Heart left ventricle (tissue), 13 donors: ENCODE results near the gene C10orf143.

Source experiments
- CTCF ChIP-seq, 12 donors: fragments of 200-600 bp; sonication (generic) in 4 of 12; IDR thresholded peaks; one replicate each; pipeline versions ENCODE4 v1.5.0 to v1.8.0; 2018 to 2022; ENCODE audit warnings: antibody characterized with exemption in 12 of 12, mild to moderate bottlenecking in 5 of 12
- POLR2A ChIP-seq, 2 donors: fragments of 450-650 bp; IDR thresholded peaks; one replicate each; pipeline ENCODE4 v1.6.1; 2017; ENCODE audit warnings: antibody characterized with exemption in 2 of 2, mild to moderate bottlenecking in 2 of 2, moderate library complexity in 2 of 2
- donor health status: ischemic (EF 13 %, LVEDD 7.1; RV severe dilation, severe dysfunction).
- donor health status: DM: no; HTN: yes; CAD: no.
- donor health status: DM: no; HTN: no; CAD: no.
- donor health status: ischemic (EF 25% LVEDD 6.9; RV normal size, moderate dysfunction).
- donor health status: ischemic (EF 25% LVEDD 5.7; RV mildly dilated, moderate dysfunction).
- donor health status: ischemic (EF 35%, LVEDD 5.7; RV mildly dilated, moderate dysfunction).
- donor health status: nonischemic (EF 11% LVEDD 7.7; RV severe dilation, severe dysfunction).
- donor health status: DM: yes; HTN: yes; CAD: no.
- donor health status: PGD.
- donor health status: ischemic (EF 29% LVEDD 5.4; RV normal size, mild dysfunction).
- donor health status: nonischemic (EF 23%, LVEDD 6.1; RV moderate dilation, normal function).

DNA sequence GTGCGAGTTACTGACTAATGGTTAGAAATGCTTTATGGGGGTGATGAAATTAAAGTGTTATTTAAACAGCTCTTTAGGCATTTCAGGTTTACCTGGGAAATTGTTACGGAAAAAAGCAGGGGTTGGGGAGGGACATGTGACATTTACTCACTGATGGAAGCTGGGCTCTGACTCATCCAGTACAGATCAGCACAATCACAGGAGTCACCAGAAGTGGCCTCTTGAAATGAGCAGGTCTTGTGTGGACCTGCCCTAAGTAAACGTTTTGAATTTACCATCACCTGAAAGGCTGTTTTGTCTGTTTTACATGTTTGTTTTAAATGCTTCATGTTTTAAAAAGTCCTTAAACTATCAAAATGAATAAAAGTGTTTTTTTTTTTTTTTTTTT lies 27.8 kb upstream of the C10orf143 start:
- TF ChIP-seq CTCF (IDR thresholded peaks at IDR 0.05) (no peak), POLR2A (IDR thresholded peaks at IDR 0.05) (no peak)
